ENCODE measurements around the gene PRRG2. TPM values are rescaled to one million over a fixed set of nuclear protein-coding genes. Genes with fewer than 3 reads are reported as not detected.

The PRRG2 gene
- total and polyA plus RNA-seq, 10 of the 15 experiments (the other 5 are each of a cell fraction or from before 2014, with no cell fraction given) = 0.09 to 2.1 (median 0.86) TPM

GRCh38 chr19:49590071-49590970 is 9.2 kb downstream of the PRRG2 start (continued):
- no peak for TF ChIP-seq ZZZ3 (IDR thresholded peaks at IDR 0.05; ENCODE audit: control insufficient read depth, insufficient read length, low read depth)
- TF ChIP-seq EGR1 (IDR thresholded peaks at IDR 0.05; ENCODE audit: borderline replicate concordance in 1 of 2, low read depth in 2 of 2, low read length in 2 of 2) = peak in 1 of 2 experiments; percentile 82; a peak in 2 of 3 replicates
- no peak for TF ChIP-seq SPI1 (IDR thresholded peaks at IDR 0.05; ENCODE audit: borderline replicate concordance, insufficient read depth, low read depth, low read length)
- no peak for TF ChIP-seq TBL1XR1 (IDR thresholded peaks at IDR 0.05; ENCODE audit: low read depth, low read length)
- TF ChIP-seq POLR2AphosphoS5 (IDR thresholded peaks at IDR 0.05; ENCODE audit: low read length) = peak; percentile 94
- TF ChIP-seq GATAD2B (conservative IDR thresholded peaks at IDR 0.05; ENCODE audit: low read depth) = peak; percentile 77; the same call in 1 of the 2 replicates
- no peak for TF ChIP-seq BRCA1 (IDR thresholded peaks at IDR 0.05; ENCODE audit: low read depth, low read length)
- TF ChIP-seq SREBF1 (IDR thresholded peaks at IDR 0.05; ENCODE audit: low read length) = no peak
- no peak for TF ChIP-seq MAX (IDR thresholded peaks at IDR 0.05; ENCODE audit: low read depth, low read length)
- no peak for TF ChIP-seq ZNF217 (IDR thresholded peaks at IDR 0.05)
- no peak for TF ChIP-seq SMC3 (IDR thresholded peaks at IDR 0.05; ENCODE audit: borderline replicate concordance, low read length)
- TF ChIP-seq REST (IDR thresholded peaks at IDR 0.05; ENCODE audit: low read depth, low read length) = no peak
- no peak for TF ChIP-seq BCL11A (IDR thresholded peaks at IDR 0.05; ENCODE audit: low read depth, low read length)
- 0 out of 2 replicates have a peak, but pooled peaks have one; percentile 24 for TF ChIP-seq YY1 (IDR thresholded peaks at IDR 0.05; ENCODE audit: low read depth, low read length)
- no peak for TF ChIP-seq IRF5 (IDR thresholded peaks at IDR 0.05; ENCODE audit: borderline replicate concordance)
- TF ChIP-seq KLF5 (IDR thresholded peaks at IDR 0.05; ENCODE audit: partially characterized antibody) = no peak
- TF ChIP-seq SUPT20H (IDR thresholded peaks at IDR 0.05; ENCODE audit: borderline replicate concordance, control insufficient read depth, low read depth, low read length) = no peak
- no peak for TF ChIP-seq KAT2A (conservative IDR thresholded peaks at IDR 0.05; ENCODE audit: control insufficient read depth, low read depth, low read length)
- TF ChIP-seq YBX1 (IDR thresholded peaks at IDR 0.05) = no peak
